HG03342 (cell line): ENCODE measurements around the gene MKS1.

Experiments used
- ATAC-seq: cut with Tn5 transposase; IDR thresholded peaks from one replicate; pipeline ENCODE4 v1.9.1; 2021; ENCODE audit warnings: mild to moderate bottlenecking, moderate library complexity; ENCODE audit not compliant: unreplicated experiment

The MKS1 gene

GRCh38 chr17:58172369-58173071, 46.5 kb downstream of the MKS1 start:
- ATAC-seq = no peak

GRCh38 chr17:58170622-58171021, 48.4 kb downstream of the MKS1 start:
- ATAC-seq = no peak

- ATAC-seq = no peak
Observed at GRCh38 chr17:58166682-58167081, 52.4 kb downstream of the MKS1 start, which contains the start of gene OR4D2. Gene OR4D2, plus strand, starts transcription at chr17:58166982. Its CDS starts 2,674 bp downstream, at chr17:58169656.

GRCh38 chr17:58165981-58166380, 53.1 kb downstream of the MKS1 start:
- no peak for ATAC-seq

- no peak for ATAC-seq
Observed at GRCh38 chr17:58161566-58161965, 57.5 kb downstream of the MKS1 start.

- ATAC-seq = no peak
Observed at GRCh38 chr17:58158181-58158580, 60.9 kb downstream of the MKS1 start.

- no peak for ATAC-seq
Observed at GRCh38 chr17:58156839-58157803, 61.9 kb downstream of the MKS1 start.
